ENCODE data around the gene TMEM167B.

DNA sequence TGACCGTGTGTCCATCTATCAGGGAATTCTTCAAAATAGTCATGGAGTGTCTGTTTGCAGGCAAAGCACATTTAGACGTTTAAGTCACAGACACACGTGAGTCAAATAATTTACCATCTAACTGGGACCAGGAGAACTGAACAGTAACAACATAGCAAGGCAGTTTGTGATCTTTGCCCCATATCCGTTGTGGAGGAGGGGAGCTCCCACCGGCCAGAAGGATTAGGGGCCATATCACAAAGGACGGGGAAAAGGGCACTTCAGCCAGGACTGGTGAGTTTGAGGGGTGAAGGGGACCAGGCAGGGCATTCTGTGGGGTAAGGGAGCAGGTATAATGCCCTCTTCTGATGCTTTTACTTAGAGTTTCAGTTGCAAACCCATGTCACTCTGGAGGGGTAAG is 46.2 kb downstream of the TMEM167B start:
- TF ChIP-seq, protein P1, sequence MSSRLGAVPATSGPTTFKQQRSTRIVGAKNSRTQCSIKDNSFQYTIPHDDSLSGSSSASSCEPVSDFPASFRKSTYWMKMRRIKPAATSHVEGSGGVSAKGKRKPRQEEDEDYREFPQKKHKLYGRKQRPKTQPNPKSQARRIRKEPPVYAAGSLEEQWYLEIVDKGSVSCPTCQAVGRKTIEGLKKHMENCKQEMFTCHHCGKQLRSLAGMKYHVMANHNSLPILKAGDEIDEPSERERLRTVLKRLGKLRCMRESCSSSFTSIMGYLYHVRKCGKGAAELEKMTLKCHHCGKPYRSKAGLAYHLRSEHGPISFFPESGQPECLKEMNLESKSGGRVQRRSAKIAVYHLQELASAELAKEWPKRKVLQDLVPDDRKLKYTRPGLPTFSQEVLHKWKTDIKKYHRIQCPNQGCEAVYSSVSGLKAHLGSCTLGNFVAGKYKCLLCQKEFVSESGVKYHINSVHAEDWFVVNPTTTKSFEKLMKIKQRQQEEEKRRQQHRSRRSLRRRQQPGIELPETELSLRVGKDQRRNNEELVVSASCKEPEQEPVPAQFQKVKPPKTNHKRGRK (CRISPR knock-in tag; IDR thresholded peaks at IDR 0.05; ENCODE audit: borderline replicate concordance), result no peak
- TF ChIP-seq PRDM15 (CRISPR knock-in tag; IDR thresholded peaks at IDR 0.05), result no peak
- no peak for TF ChIP-seq IRF2 (CRISPR knock-in tag; IDR thresholded peaks at IDR 0.05; ENCODE audit: borderline replicate concordance, low read depth)
- no peak for TF ChIP-seq NR3C1 (CRISPR knock-in tag; conservative IDR thresholded peaks at IDR 0.05; ENCODE audit: low read depth)
- TF ChIP-seq, protein P2, sequence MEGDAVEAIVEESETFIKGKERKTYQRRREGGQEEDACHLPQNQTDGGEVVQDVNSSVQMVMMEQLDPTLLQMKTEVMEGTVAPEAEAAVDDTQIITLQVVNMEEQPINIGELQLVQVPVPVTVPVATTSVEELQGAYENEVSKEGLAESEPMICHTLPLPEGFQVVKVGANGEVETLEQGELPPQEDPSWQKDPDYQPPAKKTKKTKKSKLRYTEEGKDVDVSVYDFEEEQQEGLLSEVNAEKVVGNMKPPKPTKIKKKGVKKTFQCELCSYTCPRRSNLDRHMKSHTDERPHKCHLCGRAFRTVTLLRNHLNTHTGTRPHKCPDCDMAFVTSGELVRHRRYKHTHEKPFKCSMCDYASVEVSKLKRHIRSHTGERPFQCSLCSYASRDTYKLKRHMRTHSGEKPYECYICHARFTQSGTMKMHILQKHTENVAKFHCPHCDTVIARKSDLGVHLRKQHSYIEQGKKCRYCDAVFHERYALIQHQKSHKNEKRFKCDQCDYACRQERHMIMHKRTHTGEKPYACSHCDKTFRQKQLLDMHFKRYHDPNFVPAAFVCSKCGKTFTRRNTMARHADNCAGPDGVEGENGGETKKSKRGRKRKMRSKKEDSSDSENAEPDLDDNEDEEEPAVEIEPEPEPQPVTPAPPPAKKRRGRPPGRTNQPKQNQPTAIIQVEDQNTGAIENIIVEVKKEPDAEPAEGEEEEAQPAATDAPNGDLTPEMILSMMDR (IDR thresholded peaks at IDR 0.05), result no peak
- TF ChIP-seq ZNF121 (CRISPR knock-in tag; IDR thresholded peaks at IDR 0.05), result no peak
- TF ChIP-seq JUN (CRISPR knock-in tag; IDR thresholded peaks at IDR 0.05), result no peak
- TF ChIP-seq NFYB (CRISPR knock-in tag; conservative IDR thresholded peaks at IDR 0.05; ENCODE audit: low read depth), result no peak
- no peak for TF ChIP-seq PREB (CRISPR knock-in tag; IDR thresholded peaks at IDR 0.05; ENCODE audit: borderline replicate concordance)
